HG03457 (cell line): ENCODE measurements around the gene SLC26A2.
"Not testable (repeated sequence)": the region's sequence is repeated elsewhere in the genome, so short reads cannot be mapped to it uniquely, and the experiment has no call there.

ENCODE experiments used
- ATAC-seq: cut with Tn5 transposase; IDR thresholded peaks from one replicate; pipeline ENCODE4 v1.9.1; 2021; ENCODE audit warnings: moderate number of reproducible peaks; ENCODE audit not compliant: unreplicated experiment

The SLC26A2 gene

DNA sequence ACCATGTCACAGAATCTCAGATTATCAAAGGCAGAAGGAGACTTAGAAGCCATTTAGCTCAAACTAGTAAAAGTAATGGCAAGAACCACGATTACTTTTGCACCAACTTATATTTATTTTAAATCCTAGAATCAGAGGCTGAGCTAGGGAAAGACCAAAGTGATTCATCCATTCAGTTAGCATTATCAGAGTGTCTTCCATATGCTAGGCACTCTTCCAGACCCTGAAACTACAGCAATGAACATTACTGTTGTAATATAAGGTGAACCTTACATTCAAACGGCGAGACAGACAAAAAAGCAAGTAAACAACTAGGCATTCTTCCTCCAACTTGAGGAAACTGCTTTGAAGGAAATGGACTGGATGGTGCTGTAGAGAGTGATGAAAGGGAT, 23.9 kb upstream of the SLC26A2 start:
- no peak for ATAC-seq

DNA sequence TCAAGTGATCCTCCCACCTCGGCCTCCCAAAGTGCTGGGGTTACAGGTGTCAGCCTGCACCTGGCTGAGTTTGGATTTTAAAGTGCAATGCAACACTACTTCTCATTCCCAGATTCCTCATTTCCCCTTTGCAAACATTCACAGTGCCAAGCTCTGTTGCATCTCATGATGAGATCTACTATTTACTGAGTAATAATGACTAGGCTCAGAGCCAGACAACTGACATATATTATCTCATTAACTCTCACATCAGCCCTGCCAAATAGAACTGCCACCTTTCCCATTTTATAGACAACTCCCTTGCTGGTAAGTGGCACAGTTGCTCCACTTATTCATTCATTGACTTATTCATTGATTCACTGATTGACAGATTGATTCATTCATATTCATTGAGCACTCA, 22.9 kb upstream of the SLC26A2 start:
- no peak for ATAC-seq

DNA sequence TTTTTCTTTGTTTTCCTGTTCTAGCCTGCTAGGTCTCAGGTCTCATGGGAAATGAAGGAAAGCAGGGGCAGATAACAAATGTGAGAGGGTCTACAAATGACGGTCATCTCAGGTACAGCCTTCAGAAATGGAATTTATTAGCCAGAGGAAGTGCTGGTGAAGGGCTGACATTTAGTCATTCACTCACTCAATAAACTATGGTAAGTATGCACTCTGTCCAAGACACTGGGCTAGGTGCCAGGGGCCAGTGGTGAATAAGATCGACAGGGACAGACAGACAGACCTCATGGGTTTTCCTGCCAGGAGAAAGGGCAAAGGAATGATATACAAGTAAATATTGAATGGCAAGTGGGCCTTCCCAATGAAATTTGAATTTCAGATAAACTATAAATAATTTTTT, 22.3 kb upstream of the SLC26A2 start:
- no peak for ATAC-seq

DNA sequence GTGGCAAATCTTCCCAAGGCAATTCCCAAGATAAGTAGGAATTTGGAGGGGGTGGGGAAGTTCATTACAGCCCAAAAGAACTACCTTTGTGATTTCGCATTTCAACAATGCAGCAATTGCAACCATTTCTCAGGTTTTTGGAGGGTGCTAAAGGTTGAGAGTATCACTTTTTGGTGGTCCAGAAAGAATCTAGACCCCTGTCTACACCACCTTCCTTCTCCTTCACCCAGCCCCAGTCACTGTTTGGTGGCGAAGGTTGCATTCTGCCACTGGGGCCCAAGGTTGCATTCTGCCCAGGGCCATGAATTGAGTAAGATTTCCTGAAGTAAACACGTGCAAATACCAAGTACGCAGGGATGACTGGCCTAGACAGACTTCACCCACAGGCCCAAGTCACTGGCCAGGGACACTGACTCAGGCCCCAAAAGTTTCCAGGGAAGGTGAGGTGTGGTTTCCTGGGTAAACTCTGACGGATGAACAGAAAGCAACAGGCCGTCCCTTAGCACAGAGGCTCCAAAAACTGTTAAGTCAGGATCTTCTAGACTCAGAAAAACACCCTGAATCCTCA, 21.7 kb upstream of the SLC26A2 start:
- no peak for ATAC-seq

DNA sequence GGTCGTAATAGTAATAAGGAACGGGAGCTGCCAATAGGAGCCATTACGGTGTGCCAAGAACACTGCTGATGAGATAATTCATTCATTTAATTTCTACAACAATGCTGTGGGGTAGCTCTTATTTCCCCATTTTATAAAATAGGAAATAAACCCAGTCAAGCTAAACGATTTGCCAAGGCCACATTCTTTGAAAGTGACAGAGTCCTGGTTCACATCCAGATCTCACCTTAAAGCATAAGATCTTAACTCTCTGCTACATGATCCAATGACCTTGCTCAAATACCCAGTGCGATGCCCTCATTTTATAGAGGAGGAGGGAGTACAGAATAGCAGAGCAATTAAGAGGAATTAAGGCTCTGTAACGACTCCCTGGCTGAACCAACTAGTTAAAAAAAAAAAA, 21.0 kb upstream of the SLC26A2 start:
- no peak for ATAC-seq

DNA sequence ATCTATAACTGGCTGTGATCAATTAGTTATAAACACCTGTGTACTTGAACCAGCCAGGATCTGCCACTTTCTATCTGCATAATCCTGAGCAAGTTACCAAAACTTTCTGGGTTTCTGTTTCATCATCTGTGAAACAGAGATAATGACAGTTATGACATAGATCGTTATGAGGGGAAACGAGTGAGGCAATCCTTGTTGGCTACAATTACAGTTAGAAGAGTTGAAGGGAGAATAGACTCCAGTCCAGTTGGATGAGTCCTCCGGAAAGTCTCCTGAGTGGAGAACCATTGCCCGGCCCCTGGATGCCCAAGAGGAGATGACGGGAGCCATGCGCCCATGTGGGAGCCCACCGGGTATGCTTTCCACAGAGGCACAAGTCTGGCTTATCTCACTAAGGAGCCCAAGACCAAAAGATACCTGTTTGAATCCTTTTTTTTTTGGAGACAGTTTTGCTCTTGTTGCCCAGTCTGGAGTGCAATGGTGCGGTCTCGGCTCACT, 20.4 kb upstream of the SLC26A2 start:
- peak; percentile 67 for ATAC-seq

DNA sequence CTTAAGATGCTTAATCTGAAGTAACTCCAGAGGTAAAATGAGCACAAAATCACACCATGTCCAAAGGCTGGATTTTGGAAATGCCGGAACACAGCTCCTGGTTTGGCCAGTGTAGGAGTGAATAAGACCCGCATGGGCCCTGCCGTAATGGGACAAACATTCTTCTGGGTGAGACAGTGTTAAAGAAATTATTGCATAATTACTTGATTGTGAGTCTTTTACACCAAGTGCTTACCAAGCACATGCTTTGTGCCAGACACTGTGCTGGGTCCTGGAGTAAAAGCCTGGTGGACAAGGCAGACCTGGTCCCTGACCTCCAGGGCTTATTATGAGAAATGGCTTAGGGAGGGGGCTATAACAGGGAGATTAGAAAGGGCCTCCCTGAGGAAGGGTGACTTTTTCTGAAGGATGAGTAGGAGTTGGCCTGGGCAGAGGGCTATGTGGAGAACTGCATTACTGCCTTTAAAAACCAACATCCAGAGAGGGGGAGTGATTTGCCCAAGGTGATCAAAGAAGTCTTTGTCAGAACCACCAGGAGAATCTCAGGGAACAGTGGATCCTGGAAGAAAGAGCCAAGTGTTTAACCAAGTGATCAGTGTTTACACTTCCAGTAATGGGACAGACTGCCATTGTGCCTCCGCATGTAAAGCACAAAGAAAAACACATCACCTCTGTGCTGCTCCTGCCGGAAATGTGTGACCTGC, 19.5 kb upstream of the SLC26A2 start:
- ATAC-seq: no peak

DNA sequence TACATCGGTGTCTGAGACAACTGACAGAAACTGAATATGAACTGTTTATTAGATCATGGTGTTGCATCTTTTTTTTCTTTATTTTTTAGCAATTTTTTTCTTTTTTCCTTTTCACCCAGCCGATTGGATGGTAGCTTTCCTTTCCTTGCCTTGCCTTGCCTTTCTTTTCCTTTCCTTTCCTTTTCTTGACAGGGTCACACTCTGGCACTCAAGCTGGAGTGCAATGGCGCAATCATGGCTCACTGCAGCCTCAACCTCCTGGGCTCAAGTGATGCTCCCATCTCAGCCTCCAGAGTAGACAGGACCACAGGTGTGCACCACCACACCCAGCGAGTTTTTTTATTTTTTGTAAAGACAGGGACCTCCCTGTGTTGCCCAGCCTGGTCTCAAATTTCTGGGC, 18.8 kb upstream of the SLC26A2 start:
- no peak for ATAC-seq

DNA sequence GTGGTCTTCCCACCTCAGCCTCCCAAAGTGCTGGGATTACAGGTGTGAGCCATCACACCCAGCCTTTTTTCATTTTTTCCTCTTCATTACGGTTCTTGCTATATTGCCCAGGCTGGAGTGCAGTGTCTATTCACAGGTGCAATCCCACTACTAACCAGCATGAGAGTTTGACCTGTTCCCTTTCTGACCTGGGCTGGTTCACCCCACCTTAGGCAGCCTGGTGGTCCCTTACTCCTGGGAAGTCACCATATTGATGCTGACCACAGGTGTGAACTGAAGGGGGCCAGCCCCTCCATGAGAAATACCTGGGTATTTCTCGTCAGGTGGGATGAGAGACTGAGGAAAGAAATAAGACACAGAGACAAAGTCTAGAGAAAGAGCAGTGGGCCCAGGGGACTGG, 18.4 kb upstream of the SLC26A2 start:
- no peak for ATAC-seq

DNA sequence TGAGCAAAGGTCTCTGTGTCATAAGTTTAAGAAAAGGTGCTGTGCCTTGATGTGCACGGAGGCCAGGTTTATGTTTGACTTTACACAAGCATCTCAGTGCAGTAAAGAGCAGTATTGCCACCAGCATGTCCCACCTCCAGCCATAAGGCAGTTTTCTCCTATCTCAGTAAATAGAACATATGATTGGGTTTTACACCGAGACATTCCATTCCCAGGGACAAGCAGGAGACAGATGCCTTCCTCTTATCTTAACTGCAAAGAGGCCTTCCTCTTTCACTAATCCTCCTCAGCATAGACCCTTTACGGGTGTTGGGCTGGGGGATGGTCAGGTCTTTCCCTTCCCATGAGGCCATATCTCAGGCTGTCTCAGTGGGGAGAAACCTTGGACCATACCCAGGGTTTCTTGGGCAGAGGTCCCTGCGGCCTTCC, 17.8 kb upstream of the SLC26A2 start:
- ATAC-seq: not testable (repeated sequence)

DNA sequence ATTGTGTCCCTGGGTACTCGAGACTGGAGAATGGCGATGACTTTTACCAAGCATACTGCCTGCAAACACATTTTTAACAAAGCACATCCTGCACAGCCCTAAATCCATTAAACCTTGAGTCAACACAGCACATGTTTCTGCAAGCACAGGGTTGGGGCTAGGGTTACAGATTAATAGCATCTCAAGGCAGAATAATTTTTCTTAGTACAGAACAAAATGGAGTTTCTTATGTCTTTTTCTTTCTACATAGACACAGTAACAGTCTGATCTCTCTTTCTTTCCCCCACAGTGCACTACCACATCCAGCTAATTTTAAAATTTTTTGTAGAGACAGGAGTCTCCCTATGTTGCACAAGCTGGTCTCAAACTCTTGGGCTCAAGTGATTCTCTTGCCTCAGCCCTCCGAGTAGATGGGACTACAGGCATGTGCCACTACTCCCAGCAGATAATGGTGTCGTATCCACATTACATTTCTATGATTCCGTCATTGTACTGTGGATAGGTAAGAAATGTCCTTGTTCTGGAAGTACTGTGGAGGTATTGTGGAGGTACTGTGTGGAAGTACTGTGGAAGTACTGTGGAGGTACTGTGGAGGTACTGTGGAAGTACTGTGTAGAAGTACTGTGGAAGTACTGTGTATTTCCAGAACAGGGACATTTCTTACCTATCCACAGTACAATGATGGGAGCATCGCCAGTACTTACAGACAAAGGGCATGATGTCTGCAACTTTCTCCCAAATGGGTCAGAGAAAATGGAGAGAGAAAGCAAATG, 17.2 kb upstream of the SLC26A2 start:
- not testable (repeated sequence) for ATAC-seq

DNA sequence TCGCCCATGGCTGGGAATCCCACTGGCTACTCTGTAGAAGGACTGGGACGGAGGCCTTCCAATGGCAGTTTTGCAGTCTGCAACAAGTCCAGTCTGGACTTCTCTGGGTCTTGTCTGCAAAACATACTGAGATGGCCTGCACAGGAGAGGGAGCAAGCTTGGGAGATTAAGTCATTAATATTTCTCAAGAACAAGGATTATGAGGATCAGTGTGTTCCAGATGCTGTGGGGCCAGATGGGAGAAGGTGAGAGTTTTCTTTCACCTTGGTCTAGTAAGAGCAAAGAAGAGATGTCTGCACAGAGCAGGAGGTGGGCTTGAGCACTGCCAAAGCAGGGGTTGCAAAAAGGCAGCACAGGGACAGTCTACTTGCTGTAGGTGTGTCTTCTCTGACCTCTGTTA, 15.9 kb upstream of the SLC26A2 start, which contains the start of gene PDE6A:
Gene PDE6A (minus strand): TSS at position 128 of the 400 bp plus-strand sequence. CDS start 120 bp downstream, at position 8.
- ATAC-seq: no peak

DNA sequence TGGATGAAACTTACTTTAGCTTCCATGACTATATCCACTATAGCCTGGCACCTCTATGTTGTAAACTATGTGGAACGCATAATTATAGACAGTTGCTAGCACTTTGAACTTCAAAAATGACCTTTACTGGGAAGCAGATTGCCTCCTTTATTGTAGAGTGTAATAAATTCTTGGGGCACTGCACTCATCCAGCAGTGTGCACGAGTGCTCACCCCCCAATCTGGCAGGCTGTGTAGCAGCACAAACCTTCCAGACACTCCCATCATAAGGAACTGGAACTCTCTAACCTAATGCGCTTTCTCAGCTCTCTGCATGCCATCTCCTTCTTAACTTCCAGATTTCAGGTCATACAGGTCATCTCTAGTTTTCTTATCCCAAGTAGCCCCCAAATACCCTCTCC, 14.4 kb upstream of the SLC26A2 start:
- ATAC-seq: no peak

DNA sequence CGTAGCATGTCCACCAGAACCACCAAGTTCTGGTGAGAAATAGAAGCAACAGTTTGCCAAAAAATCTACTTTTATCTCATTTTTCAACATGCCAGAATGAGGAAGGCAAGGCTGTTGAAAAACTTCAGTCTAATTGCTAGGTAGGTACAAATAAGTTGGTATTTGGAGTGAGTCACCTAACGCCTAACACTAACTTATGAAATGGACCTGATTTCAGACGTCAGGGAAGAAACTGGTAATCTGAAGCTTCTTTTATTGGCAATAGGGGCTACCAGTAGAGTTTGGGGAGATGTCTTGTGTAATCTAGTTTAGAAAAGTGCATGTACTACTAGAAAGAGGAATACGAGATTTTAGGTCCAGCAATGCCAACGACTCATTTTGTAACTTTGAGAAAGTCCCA, 11.6 kb upstream of the SLC26A2 start:
- ATAC-seq: no peak

DNA sequence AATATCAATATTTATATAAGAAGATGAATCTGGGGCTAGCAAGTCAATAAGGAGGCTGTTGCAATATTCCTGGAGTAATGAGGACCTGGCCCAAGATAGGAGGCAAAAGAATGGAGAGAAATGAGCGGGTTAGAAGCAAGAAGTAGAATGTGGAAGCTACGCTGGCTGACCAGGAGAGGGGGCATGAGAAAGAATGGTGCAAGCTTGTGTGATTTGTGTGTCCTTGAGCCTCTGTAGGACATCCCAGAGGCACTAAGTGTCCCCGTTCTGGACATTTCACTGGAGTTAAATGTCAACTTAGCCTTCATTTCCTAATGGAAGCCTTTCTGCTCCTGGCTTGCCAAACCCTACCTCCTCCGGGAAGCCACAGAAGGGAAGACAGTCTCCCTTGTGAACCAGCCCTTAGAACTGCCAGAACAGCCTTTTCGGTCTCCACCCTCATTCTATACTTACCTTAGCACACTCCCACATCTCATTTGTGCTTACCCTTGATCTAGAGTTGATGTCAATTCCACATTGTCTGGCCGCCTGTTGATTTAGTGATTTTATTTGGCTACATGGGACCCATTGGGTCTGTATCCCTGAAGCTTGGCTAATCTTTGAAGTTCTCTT, 9.3 kb upstream of the SLC26A2 start:
- ATAC-seq: no peak

DNA sequence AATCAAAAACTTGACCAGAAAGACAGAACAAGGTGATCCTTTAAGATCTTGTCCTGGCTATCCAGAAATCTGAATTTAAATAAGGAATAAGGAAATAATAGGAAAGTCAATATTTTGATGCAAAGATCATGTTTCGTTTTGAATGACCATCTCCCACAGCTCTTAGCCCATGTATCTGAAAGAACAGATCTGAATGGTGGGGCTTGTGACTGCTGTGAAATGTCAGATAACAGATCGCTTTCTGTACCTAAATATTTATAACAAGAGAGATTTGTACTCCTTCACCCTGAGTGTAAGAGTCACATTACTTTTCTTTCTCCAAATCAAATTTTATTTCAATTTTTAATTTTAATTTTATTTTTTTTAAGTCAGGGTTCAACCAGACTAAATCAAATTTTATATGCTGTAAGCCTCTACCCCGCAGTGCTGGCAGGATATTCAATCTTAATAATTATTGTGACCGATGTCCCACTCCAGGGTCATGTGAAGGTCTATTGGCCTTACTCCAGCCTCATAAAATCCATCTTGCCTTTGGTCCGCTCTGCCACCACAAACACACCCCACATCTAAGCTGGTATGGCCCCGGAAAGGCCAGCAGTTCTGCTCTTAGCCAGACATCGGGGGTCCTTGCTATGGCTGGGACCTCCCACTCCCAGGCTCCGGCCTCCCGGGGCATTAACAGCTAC, 7.0 kb upstream of the SLC26A2 start:
- ATAC-seq: no peak

DNA sequence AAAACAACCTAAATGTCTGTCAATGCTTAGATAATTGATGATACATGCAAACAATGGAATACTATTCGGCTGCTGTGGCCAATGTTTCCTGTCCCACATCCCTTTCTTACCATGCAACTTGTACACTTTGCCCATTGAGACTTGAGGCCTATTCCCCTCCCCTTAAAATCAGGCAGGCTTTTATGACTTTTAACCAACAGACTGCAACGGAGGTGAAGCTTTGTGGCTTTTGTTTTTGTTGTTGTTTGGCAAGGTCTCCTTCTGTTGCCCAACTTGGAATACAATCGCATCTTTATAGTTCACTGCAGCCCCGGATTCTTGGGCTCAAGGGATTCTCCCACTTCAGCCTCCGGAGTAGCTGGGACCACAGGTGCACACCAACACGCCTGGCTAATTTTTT, 5.8 kb upstream of the SLC26A2 start:
- no peak for ATAC-seq

DNA sequence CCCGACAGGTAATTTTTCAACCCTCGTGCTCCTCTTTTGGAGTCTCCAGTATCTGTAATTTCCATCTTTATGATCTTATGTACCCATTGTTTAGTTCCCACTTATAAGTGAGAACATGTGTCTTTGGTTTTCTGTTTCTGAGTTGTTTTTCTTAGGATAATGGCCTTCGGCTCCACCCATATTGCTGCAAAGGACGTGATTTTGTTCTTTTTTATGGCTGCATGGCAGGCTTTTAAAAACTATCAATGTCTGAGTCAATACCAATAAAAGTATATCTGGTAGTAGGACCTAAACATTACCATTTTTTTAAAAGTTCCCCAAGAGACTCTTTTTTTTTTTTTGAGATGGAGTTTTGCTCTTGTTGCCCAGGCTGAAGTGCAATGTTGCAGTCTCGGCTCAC, 3.9 kb upstream of the SLC26A2 start:
- ATAC-seq: no peak

DNA sequence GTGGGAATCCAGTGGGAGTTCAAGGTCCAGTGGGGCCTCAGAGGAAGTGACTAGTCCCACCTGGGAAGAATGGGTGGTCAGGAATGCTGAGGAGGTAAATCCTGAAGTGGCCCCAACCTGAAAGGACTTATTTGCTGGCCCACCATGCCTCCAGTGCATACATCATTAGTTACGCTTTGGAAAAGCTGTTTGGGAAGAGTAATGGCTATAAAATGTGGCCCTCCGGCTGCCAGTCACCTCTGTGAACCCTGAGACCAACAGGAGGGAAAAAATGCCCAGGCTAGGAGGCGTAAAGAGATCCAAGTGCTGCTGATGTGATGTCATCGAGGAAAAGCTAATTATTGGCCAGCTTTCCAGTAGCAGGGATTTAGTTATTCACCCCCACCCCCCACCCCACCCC, 2.7 kb upstream of the SLC26A2 start:
- ATAC-seq: no peak

DNA sequence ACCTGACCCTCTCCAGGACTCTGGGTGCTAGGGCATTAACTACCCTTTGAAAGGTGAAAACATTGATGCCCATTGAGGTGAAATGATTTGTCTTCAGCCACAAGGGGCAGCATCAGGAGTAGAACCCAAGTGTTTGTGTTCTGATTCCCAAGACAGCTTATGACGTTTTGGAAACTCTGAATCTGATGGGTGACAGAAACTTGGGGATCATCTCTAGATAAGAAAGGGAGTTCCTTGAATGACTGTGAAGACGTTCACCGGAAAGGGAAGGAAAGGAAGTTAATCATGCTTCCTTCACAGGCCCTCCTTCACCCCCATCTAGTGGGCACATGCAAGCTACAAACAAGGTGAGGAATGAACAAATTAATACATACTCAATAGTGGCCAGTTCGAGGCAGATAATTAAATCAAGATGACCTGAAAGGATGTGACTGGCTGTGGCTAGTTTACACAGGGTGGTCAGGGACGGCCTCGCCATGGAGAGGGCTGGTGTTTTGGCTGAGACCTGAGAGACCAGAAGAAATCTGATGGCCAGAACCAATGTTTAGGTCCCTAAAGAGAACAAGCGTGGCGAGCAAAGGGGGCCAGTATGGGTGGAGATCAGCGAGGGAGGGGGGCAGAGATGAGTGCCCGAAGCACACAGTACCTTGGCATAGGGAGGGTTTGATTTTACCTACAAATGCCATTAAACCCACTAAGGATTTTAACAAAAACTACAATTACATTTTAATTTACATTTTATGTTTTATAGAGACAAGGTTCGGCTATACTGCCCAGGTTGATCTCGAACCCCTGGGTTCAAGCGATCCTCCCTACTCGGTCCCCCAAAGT, 937 bp upstream of the SLC26A2 start:
- no peak for ATAC-seq
